Mesendoderm (in vitro differentiated cells): Measurements from ENCODE around the gene RAB8B.
A peak's percentile ranks its signal among the peaks of the same experiment; 100 is the strongest.

ENCODE experiments used
- DNase-seq: peaks from one replicate; pipeline ENCODE4 v3.0.0; 2013
- H2AK5ac ChIP-seq: 2 replicates; pipeline ENCODE4 v1.6.1; 2013; ENCODE audit warnings: low read length, inconsistent platforms
- H2BK120ac ChIP-seq: 2 replicates; pipeline ENCODE4 v1.6.1; 2013; ENCODE audit warnings: low read depth, mild to moderate bottlenecking, low read length, moderate library complexity, mixed read lengths
- H2BK15ac ChIP-seq: replicated peaks from 2 replicates; pipeline ENCODE4 v1.6.1; 2013; ENCODE audit warnings: low read depth, mild to moderate bottlenecking, moderate library complexity
- H2BK5ac ChIP-seq: 2 replicates; pipeline ENCODE4 v1.6.1; 2013; ENCODE audit warnings: low read length, inconsistent platforms
- H3K18ac ChIP-seq: 2 replicates; pipeline ENCODE4 v1.6.1; 2013; ENCODE audit warnings: mild to moderate bottlenecking, low read length, mixed read lengths
- H3K23ac ChIP-seq: one replicate; pipeline ENCODE4 v1.6.1; 2013; ENCODE audit warnings: low read length
- H3K27ac ChIP-seq: 2 replicates; pipeline ENCODE4 v1.5.1; 2013; ENCODE audit warnings: low read depth, mild to moderate bottlenecking, inconsistent platforms, low read length, moderate library complexity
- H3K27me3 ChIP-seq: 2 replicates; pipeline ENCODE4 v1.6.1; 2013; ENCODE audit warnings: low read length, control low read depth, mild to moderate bottlenecking, inconsistent platforms; ENCODE audit not compliant: insufficient read depth, poor library complexity
- H3K36me3 ChIP-seq: 2 replicates; pipeline ENCODE4 v1.6.1; 2013; ENCODE audit warnings: low read length, inconsistent platforms; ENCODE audit not compliant: control insufficient read depth, insufficient read depth
- H3K4ac ChIP-seq: one replicate; pipeline ENCODE4 v1.6.1; 2013; ENCODE audit warnings: low read depth, mild to moderate bottlenecking, low read length, moderate library complexity
- H3K4me1 ChIP-seq: 2 replicates; pipeline ENCODE4 v1.6.1; 2013; ENCODE audit warnings: low read depth, low read length, inconsistent platforms; ENCODE audit not compliant: control insufficient read depth
- H3K4me2 ChIP-seq: 2 replicates; pipeline ENCODE4 v1.6.1; 2013; ENCODE audit warnings: low read length
- H3K4me3 ChIP-seq: 2 replicates; pipeline ENCODE4 v1.5.1; 2013; ENCODE audit warnings: mild to moderate bottlenecking, low read length
- H3K56ac ChIP-seq: one replicate; pipeline ENCODE4 v1.6.1; 2013; ENCODE audit warnings: low read length
- H3K79me1 ChIP-seq: 2 replicates; pipeline ENCODE4 v1.6.1; 2013; ENCODE audit warnings: low read length, inconsistent platforms
- H3K79me2 ChIP-seq: 2 replicates; pipeline ENCODE4 v1.6.1; 2013; ENCODE audit warnings: mild to moderate bottlenecking, low read length; ENCODE audit not compliant: control insufficient read depth, insufficient read depth
- H3K9ac ChIP-seq: 2 replicates; pipeline ENCODE4 v1.6.1; 2013; ENCODE audit warnings: low read length, inconsistent platforms
- H4K5ac ChIP-seq: one replicate; pipeline ENCODE4 v1.6.1; 2013; ENCODE audit warnings: low read length
- H4K8ac ChIP-seq: one replicate; pipeline ENCODE4 v1.6.1; 2013; ENCODE audit warnings: low read depth, mild to moderate bottlenecking, control low read depth, low read length, moderate library complexity
- WGBS: extraction: QIAGEN DNeasy Blood & Tissue Kit; methylation state at CpG from one replicate; pipeline ENCODE4 v1.1.7; 2013; ENCODE audit warnings: low lambda C conversion rate, missing lambda C conversion rate; ENCODE audit not compliant: insufficient coverage; ENCODE audit errors: extremely low coverage; 5-methylcytosine and 5-hydroxymethylcytosine counted together

Gene RAB8B

DNA sequence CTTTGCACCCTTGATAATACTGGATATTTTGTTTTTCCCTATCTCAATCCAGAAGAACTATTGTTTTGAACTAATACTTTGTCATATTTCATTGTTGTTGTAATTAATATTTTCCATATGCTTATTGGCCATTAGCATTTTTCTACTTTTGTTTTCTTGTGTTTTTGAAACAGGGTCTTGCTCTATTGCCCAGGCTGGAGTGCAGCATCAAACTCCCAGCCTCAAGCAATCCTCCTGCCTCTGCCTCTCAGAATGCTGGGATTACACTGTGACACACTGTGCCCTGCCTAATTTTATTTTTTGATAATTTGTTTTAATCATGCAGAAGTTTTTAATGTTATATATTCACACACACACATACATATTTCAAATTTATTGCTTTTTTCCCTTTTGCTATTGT, 28.8 kb upstream of the RAB8B start:
- Histone ChIP-seq H3K23ac (no peak overlapping the region), H3K36me3 (no peaks in the 10 kb centered on the region), H3K79me1 (no peaks in the 10 kb centered on the region), H3K79me2 (peaks cover 2% of the 10 kb centered on the region), H3K27me3 (no peaks in the 10 kb centered on the region), H2BK5ac (no peak overlapping the region), H2BK15ac (no peak overlapping the region), H2AK5ac (no peak overlapping the region), H3K56ac (no peak overlapping the region), H3K4me1 (no peaks in the 10 kb centered on the region), H3K4ac (no peak overlapping the region), H2BK120ac (no peak overlapping the region), H3K18ac (no peak overlapping the region), H4K8ac (no peak overlapping the region), H3K4me2 (no peak overlapping the region), H3K4me3 (no peak overlapping the region), H4K5ac (no peak overlapping the region), H3K27ac (no peak overlapping the region), H3K9ac (no peak overlapping the region)
- no peak for DNase-seq

GRCh38 chr15:63163217-63163616, 26.2 kb upstream of the RAB8B start:
- Histone ChIP-seq H4K5ac (no peak overlapping the region), H3K79me1 (no peaks in the 10 kb centered on the region), H4K8ac (no peak overlapping the region), H2BK120ac (no peak overlapping the region), H3K4me1 (no peaks in the 10 kb centered on the region), H2BK15ac (no peak overlapping the region), H3K4me3 (no peak overlapping the region), H3K27me3 (no peaks in the 10 kb centered on the region), H3K79me2 (no peaks in the 10 kb centered on the region), H2BK5ac (no peak overlapping the region), H2AK5ac (no peak overlapping the region), H3K36me3 (no peaks in the 10 kb centered on the region), H3K4ac (no peak overlapping the region), H3K56ac (no peak overlapping the region), H3K23ac (no peak overlapping the region), H3K27ac (no peak overlapping the region), H3K18ac (no peak overlapping the region), H3K4me2 (no peak overlapping the region), H3K9ac (no peak overlapping the region)
- no CpG with 5 or more reads among the region's 4 CpGs for WGBS
- DNase-seq = no peak

- Histone ChIP-seq H3K4me3 (no peak overlapping the region), H3K27ac (no peak overlapping the region), H3K36me3 (no peaks in the 10 kb centered on the region), H3K4me1 (no peaks in the 10 kb centered on the region), H3K9ac (no peak overlapping the region), H3K18ac (no peak overlapping the region), H2BK5ac (no peak overlapping the region), H3K56ac (no peak overlapping the region), H3K79me2 (no peaks in the 10 kb centered on the region), H4K8ac (no peak overlapping the region), H4K5ac (no peak overlapping the region), H3K27me3 (no peaks in the 10 kb centered on the region), H3K4me2 (no peak overlapping the region), H2BK15ac (no peak overlapping the region), H3K23ac (no peak overlapping the region), H2AK5ac (no peak overlapping the region), H3K79me1 (no peaks in the 10 kb centered on the region), H3K4ac (no peak overlapping the region), H2BK120ac (no peak overlapping the region)
- WGBS = no CpG with 5 or more reads among the region's 6 CpGs
- no peak for DNase-seq
These were observed 24.1 kb upstream of the RAB8B start for GRCh38 chr15:63165166-63165859.

- Histone ChIP-seq H2BK120ac (no peak overlapping the region), H4K5ac (no peak overlapping the region), H3K4me3 (no peak overlapping the region), H2AK5ac (no peak overlapping the region), H3K27me3 (no peaks in the 10 kb centered on the region), H3K23ac (no peak overlapping the region), H3K4me1 (no peaks in the 10 kb centered on the region), H3K79me1 (no peaks in the 10 kb centered on the region), H4K8ac (no peak overlapping the region), H3K9ac (no peak overlapping the region), H3K4me2 (no peak overlapping the region), H3K56ac (no peak overlapping the region), H2BK15ac (no peak overlapping the region), H3K4ac (no peak overlapping the region), H3K27ac (no peak overlapping the region), H3K18ac (no peak overlapping the region), H3K36me3 (no peaks in the 10 kb centered on the region), H3K79me2 (no peaks in the 10 kb centered on the region), H2BK5ac (no peak overlapping the region)
- DNase-seq = no peak
- WGBS = no CpG with 5 or more reads among the region's 2 CpGs
These were observed 23.2 kb upstream of the RAB8B start for GRCh38 chr15:63166219-63166618.

DNA sequence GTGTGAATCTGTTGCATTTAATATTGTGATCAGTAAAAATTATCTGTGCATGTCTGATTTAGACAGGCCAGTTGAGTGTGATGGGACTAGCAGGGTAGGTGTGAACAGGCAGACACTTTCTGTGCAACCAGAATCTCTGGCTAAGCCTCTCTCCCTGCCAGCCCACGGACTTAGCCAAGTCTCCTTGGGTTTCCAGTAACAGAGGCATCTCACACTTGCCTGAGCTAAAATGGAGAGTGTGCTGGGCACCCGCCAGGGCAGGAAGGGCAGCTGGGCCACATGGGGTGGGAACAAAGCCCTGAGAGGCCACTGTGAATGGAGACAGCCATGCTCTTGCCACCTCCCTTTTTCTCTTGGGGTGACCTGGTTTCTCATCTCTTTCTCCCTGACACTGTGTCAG, 19.6 kb upstream of the RAB8B start:
- no peak overlapping the region for H3K23ac ChIP-seq
- no peaks in the 10 kb centered on the region for H3K79me1 ChIP-seq
- H2BK120ac ChIP-seq = no peak overlapping the region
- no peaks in the 10 kb centered on the region for H3K27me3 ChIP-seq
- no peak overlapping the region for H2AK5ac ChIP-seq
- no peak overlapping the region for H3K4ac ChIP-seq
- H3K56ac ChIP-seq = no peak overlapping the region
- no peak overlapping the region for H3K18ac ChIP-seq
- no CpG with 5 or more reads among the region's 2 CpGs for WGBS
- no peak overlapping the region for H2BK5ac ChIP-seq
- no peak overlapping the region for H3K4me3 ChIP-seq
- no peak overlapping the region for H3K4me2 ChIP-seq
- H3K4me1 ChIP-seq = no peaks in the 10 kb centered on the region
- no peak overlapping the region for H4K8ac ChIP-seq
- H3K36me3 ChIP-seq = no peaks in the 10 kb centered on the region
- no peaks in the 10 kb centered on the region for H3K79me2 ChIP-seq
- no peak overlapping the region for H3K27ac ChIP-seq
- no peak overlapping the region for H4K5ac ChIP-seq
- no peak overlapping the region for H2BK15ac ChIP-seq
- no peak overlapping the region for H3K9ac ChIP-seq
- no peak for DNase-seq

GRCh38 chr15:63172376-63172775, 17.0 kb upstream of the RAB8B start:
- Histone ChIP-seq H3K27ac (no peak overlapping the region), H3K4me1 (no peaks in the 10 kb centered on the region), H3K27me3 (no peaks in the 10 kb centered on the region), H2BK120ac (no peak overlapping the region), H2AK5ac (no peak overlapping the region), H3K4me2 (no peak overlapping the region), H3K36me3 (no peaks in the 10 kb centered on the region), H3K23ac (no peak overlapping the region), H4K5ac (no peak overlapping the region), H3K4me3 (no peak overlapping the region), H3K9ac (no peak overlapping the region), H2BK5ac (no peak overlapping the region), H3K18ac (no peak overlapping the region), H4K8ac (no peak overlapping the region), H3K56ac (no peak overlapping the region), H3K4ac (no peak overlapping the region), H2BK15ac (no peak overlapping the region), H3K79me2 (no peaks in the 10 kb centered on the region), H3K79me1 (no peaks in the 10 kb centered on the region)
- DNase-seq = peak; percentile 60
- no CpG with 5 or more reads among the region's 5 CpGs for WGBS
